Activated CD8-positive, alpha-beta T cell treated with anti-CD3 and anti-CD28 coated beads, Interleukin-2, amount 10 ng/mL, durations not matched to agents 7 days and 5 days (primary cell): Measurements from ENCODE around the gene NTF3. TPM values are rescaled to one million over a fixed set of nuclear protein-coding genes. Genes with fewer than 3 reads are reported as not detected.
"Not testable (repeated sequence)": the region's sequence is repeated elsewhere in the genome, so short reads cannot be mapped to it uniquely, and the experiment has no call there.

Experiments used
- ATAC-seq: fragments of 150-1000 bp; cut with Tn5 transposase; one replicate; pipeline ENCODE4 v1.10.0; 2021; ENCODE audit warnings: moderate library complexity
- CTCF ChIA-PET: fragments of 350-600 bp; sonication (Branson Sonifier 250); formaldehyde crosslinking; loops from one replicate; lab custom pipeline; 2021; ENCODE audit warnings: antibody characterized with exemption; lab: Charles Lee
- POLR2A ChIA-PET: fragments of 350-600 bp; sonication (Branson Sonifier 250); formaldehyde crosslinking; loops from one replicate; lab custom pipeline; 2021; ENCODE audit warnings: antibody characterized with exemption; lab: Charles Lee
- DNase-seq: peaks from one replicate; pipeline ENCODE4 v3.0.0-alpha.2; 2020
- H3K27ac Mint-ChIP-seq: one replicate; pipeline ENCODE4 v1.8.0; 2021; ENCODE audit warnings: mild to moderate bottlenecking, mixed read lengths
- H3K27me3 Mint-ChIP-seq: one replicate; pipeline ENCODE4 v1.8.0; 2021; ENCODE audit warnings: low read depth, mixed read lengths
- H3K36me3 Mint-ChIP-seq: one replicate; pipeline ENCODE4 v1.8.0; 2021; ENCODE audit warnings: low read depth, mixed read lengths
- H3K4me1 Mint-ChIP-seq: one replicate; pipeline ENCODE4 v1.8.0; 2021; ENCODE audit warnings: low read depth, mixed read lengths
- H3K4me3 Mint-ChIP-seq: one replicate; pipeline ENCODE4 v1.8.0; 2021; ENCODE audit warnings: mild to moderate bottlenecking, mixed read lengths
- H3K9me3 Mint-ChIP-seq: one replicate; pipeline ENCODE4 v1.8.0; 2022; ENCODE audit warnings: mixed read lengths; ENCODE audit not compliant: insufficient read depth
- total RNA-seq, 2 experiments: library from RNA; stranded (reverse); gene quantifications; one replicate each; pipeline ENCODE4 v1.2.3, GENCODE V29; 2021

NTF3 gene
- total RNA-seq, 2 experiments from 2014 or later: not detected

GRCh38 chr12:5537026-5537615 lies 105.2 kb downstream of the NTF3 start:
- H3K4me1 Mint-ChIP-seq, DNase-seq, ATAC-seq, H3K27ac Mint-ChIP-seq, POLR2A ChIA-PET, H3K27me3 Mint-ChIP-seq, H3K4me3 Mint-ChIP-seq, CTCF ChIA-PET, H3K36me3 Mint-ChIP-seq, H3K9me3 Mint-ChIP-seq: not testable (repeated sequence)

- DNase-seq: no peak
- Mint-ChIP-seq H3K4me3 (no peak overlapping the region), H3K27me3 (peaks cover 6% of the 10 kb centered on the region), H3K9me3 (no peaks in the 10 kb centered on the region), H3K36me3 (no peaks in the 10 kb centered on the region), H3K27ac (no peak overlapping the region), H3K4me1 (no peaks in the 10 kb centered on the region)
- POLR2A ChIA-PET: no interaction called here
- ATAC-seq: no peak
- CTCF ChIA-PET: no interaction called here
These were observed 105.9 kb downstream of the NTF3 start for GRCh38 chr12:5537771-5538170.
